Peyer's patch (tissue), 4 donors: ENCODE results near the gene KLK10.

Source experiments
- POLR2A ChIP-seq, 2 donors: fragments of 450-650 bp; IDR thresholded peaks; one replicate each; pipeline ENCODE4 v1.5.1; 2017; ENCODE audit warnings: antibody characterized with exemption in 2 of 2, mild to moderate bottlenecking in 2 of 2, moderate library complexity in 2 of 2
- TF ChIP-seq, protein P1 (sequence below), 6 experiments: fragments of 450-650 bp in 4 of 6; fragments of 200-600 bp in 2 of 6; sonication (generic) in 1 of 6; IDR thresholded peaks; one replicate each; pipeline ENCODE4 v1.5.1; 2017 to 2019; ENCODE audit warnings: antibody characterized with exemption in 6 of 6, mild to moderate bottlenecking in 3 of 6, moderate library complexity in 1 of 6

DNA sequence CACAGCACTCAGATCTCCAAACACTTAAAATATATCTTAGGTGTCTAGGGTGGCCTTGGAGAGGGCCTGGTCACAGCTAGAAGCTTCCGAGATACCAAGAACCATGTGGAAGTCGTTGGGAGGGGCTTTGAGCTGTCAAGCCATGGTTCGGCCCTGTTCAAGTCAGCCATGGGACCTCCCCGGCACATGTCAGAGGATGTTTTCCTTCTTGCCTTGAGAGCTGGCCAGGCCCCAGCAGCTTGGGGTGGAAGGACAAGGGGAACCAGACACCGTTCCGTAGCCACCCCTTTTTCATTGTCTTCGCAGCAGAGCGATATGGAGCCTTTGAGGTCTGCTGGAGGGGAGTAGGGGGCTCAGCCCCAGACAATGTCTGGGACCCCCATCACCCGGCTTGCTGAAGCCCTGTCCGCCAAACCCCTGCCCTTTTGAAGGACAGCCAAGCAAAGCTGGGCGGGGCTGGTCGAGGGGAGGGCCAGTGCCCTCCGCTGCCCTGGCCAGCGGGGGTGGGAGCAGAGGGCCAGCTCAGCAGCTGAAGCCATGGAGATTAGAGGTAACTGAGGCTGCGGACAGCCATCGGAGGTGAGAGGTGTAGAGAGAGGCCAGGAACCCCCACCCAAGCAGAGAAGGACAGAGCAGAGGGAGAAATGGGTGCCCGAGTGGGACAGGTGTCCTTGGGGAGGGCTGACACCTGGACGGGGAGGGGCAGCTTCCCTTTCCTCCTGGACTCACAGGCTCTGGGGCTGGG, 6.5 kb upstream of the KLK10 start:
- TF ChIP-seq, protein P1, sequence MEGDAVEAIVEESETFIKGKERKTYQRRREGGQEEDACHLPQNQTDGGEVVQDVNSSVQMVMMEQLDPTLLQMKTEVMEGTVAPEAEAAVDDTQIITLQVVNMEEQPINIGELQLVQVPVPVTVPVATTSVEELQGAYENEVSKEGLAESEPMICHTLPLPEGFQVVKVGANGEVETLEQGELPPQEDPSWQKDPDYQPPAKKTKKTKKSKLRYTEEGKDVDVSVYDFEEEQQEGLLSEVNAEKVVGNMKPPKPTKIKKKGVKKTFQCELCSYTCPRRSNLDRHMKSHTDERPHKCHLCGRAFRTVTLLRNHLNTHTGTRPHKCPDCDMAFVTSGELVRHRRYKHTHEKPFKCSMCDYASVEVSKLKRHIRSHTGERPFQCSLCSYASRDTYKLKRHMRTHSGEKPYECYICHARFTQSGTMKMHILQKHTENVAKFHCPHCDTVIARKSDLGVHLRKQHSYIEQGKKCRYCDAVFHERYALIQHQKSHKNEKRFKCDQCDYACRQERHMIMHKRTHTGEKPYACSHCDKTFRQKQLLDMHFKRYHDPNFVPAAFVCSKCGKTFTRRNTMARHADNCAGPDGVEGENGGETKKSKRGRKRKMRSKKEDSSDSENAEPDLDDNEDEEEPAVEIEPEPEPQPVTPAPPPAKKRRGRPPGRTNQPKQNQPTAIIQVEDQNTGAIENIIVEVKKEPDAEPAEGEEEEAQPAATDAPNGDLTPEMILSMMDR (IDR thresholded peaks at IDR 0.05), result no peak
- no peak for TF ChIP-seq POLR2A (IDR thresholded peaks at IDR 0.05)
